Measurements from ENCODE around the gene SNRNP25. TPM values are rescaled to one million over a fixed set of nuclear protein-coding genes. Genes with fewer than 3 reads are reported as not detected.

The SNRNP25 gene
- total and polyA plus RNA-seq, 4 donors, result 15.1 to 22.2 (median 17.7) TPM

GRCh38 chr16:62968-63391 lies 9.4 kb downstream of the SNRNP25 start:
- peaks cover 0 to 14% (median 0%) of the 10 kb centered on the region in 4 donors for H3K36me3 ChIP-seq (ENCODE audit: control insufficient read depth in 4 of 4, insufficient read depth in 3 of 4, low read depth in 1 of 4, low read length in 3 of 4)
- peaks cover 2 to 21% (median 8%) of the 10 kb centered on the region in 4 donors for H3K4me1 ChIP-seq (ENCODE audit: control insufficient read depth in 4 of 4, insufficient read depth in 4 of 4, low read length in 3 of 4)
- no peak overlapping the region for H3K27ac ChIP-seq (ENCODE audit: low read depth in 1 of 2, low read length in 2 of 2)
- DNase-seq (ENCODE audit: low spot score), result no peak
- 97% methylated on average over 21 of the region's 21 CpGs for WGBS
- no peaks in the 10 kb centered on the region for H3K9me3 ChIP-seq (ENCODE audit: control insufficient read depth in 4 of 4, low read length in 3 of 4)
- no peak overlapping the region for H3K9ac ChIP-seq (ENCODE audit: low read depth in 1 of 2, low read length in 2 of 2)
- H3K4me3 ChIP-seq (ENCODE audit: low read depth in 1 of 3, low read length in 3 of 3), result no peak overlapping the region
- H3K27me3 ChIP-seq (ENCODE audit: control insufficient read depth in 4 of 4, insufficient read depth in 4 of 4, low read length in 3 of 4), result no peaks in the 10 kb centered on the region
- TF ChIP-seq HNF4G (IDR thresholded peaks at IDR 0.05) (no peak), REST (IDR thresholded peaks at IDR 0.05) (no peak), EGR1 (IDR thresholded peaks at IDR 0.05; ENCODE audit: low read depth in 2 of 2) (no peak), TAF1 (conservative IDR thresholded peaks at IDR 0.05) (no peak), GABPA (IDR thresholded peaks at IDR 0.05 in 1 of 2, conservative IDR thresholded peaks at IDR 0.05 in 1 of 2) (no peak), MAX (IDR thresholded peaks at IDR 0.05) (no peak), RAD21 (IDR thresholded peaks at IDR 0.05) (no peak), CTCF (IDR thresholded peaks at IDR 0.05; ENCODE audit: low read depth, low read length, missing input control) (no peak), HNF4A (conservative IDR thresholded peaks at IDR 0.05) (no peak), JUND (IDR thresholded peaks at IDR 0.05) (no peak), FOXA2 (IDR thresholded peaks at IDR 0.05) (no peak), ZBTB33 (IDR thresholded peaks at IDR 0.05) (no peak), ATF3 (IDR thresholded peaks at IDR 0.05) (no peak)

- Histone ChIP-seq H3K4me3 (ENCODE audit: low read depth in 1 of 3, low read length in 3 of 3) (no peak overlapping the region), H3K4me1 (ENCODE audit: control insufficient read depth in 4 of 4, insufficient read depth in 4 of 4, low read length in 3 of 4) (peaks cover 2 to 21% (median 8%) of the 10 kb centered on the region in 4 donors), H3K9me3 (ENCODE audit: control insufficient read depth in 4 of 4, low read length in 3 of 4) (no peaks in the 10 kb centered on the region), H3K27me3 (ENCODE audit: control insufficient read depth in 4 of 4, insufficient read depth in 4 of 4, low read length in 3 of 4) (no peaks in the 10 kb centered on the region), H3K9ac (ENCODE audit: low read depth in 1 of 2, low read length in 2 of 2) (no peak overlapping the region), H3K36me3 (ENCODE audit: control insufficient read depth in 4 of 4, insufficient read depth in 3 of 4, low read depth in 1 of 4, low read length in 3 of 4) (peaks cover 0 to 11% (median 0%) of the 10 kb centered on the region in 4 donors), H3K27ac (ENCODE audit: low read depth in 1 of 2, low read length in 2 of 2) (no peak overlapping the region)
- TF ChIP-seq FOXA2 (IDR thresholded peaks at IDR 0.05) (no peak), FOXA1 (IDR thresholded peaks at IDR 0.05) (no peak), TAF1 (conservative IDR thresholded peaks at IDR 0.05) (no peak), CTCF (IDR thresholded peaks at IDR 0.05; ENCODE audit: low read depth, low read length, missing input control) (no peak)
- WGBS, result 94% methylated on average over 16 of the region's 16 CpGs
- no peak for DNase-seq (ENCODE audit: low spot score)
Measured at GRCh38 chr16:63466-63865, 9.8 kb downstream of the SNRNP25 start.

Data from liver (tissue), 9 donors.